NT2/D1 (cell line): Measurements from ENCODE around the gene BMP2.
A peak's percentile ranks its signal among the peaks of the same experiment; 100 is the strongest.

Experiments used
- DNase-seq: peaks from one replicate; pipeline ENCODE4 v3.0.0-alpha.2; 2011; ENCODE audit warnings: low read depth, low spot score
- H3K27me3 ChIP-seq: 2 replicates; pipeline ENCODE4 v1.6.0; 2011; ENCODE audit warnings: mild to moderate bottlenecking; ENCODE audit not compliant: insufficient read length, insufficient read depth
- H3K36me3 ChIP-seq: 2 replicates; pipeline ENCODE4 v1.6.1; 2011; ENCODE audit warnings: mild to moderate bottlenecking, low read length, mixed read lengths; ENCODE audit not compliant: insufficient read depth, insufficient read length
- H3K4me1 ChIP-seq: 2 replicates; pipeline ENCODE4 v1.5.1; 2011; ENCODE audit not compliant: insufficient read depth, insufficient read length
- H3K4me3 ChIP-seq: 2 replicates; pipeline ENCODE4 v1.5.1; 2011; ENCODE audit warnings: low read depth; ENCODE audit not compliant: insufficient read length
- H3K9ac ChIP-seq: 2 replicates; pipeline ENCODE4 v1.6.0; 2011; ENCODE audit warnings: low read depth; ENCODE audit not compliant: insufficient read length
- H3K9me3 ChIP-seq: 2 replicates; pipeline ENCODE4 v1.5.1; 2011; ENCODE audit warnings: mild to moderate bottlenecking, low read length; ENCODE audit not compliant: insufficient read depth
- SUZ12 ChIP-seq: IDR thresholded peaks from 2 replicates; pipeline ENCODE4 v1.6.1; 2011; ENCODE audit not compliant: insufficient read length, insufficient read depth; ENCODE audit errors: extremely low read depth
- YY1 ChIP-seq: IDR thresholded peaks from 2 replicates; pipeline ENCODE4 v1.6.1; 2011; ENCODE audit not compliant: insufficient read length, insufficient read depth
- ZNF274 ChIP-seq: IDR thresholded peaks from 2 replicates; pipeline ENCODE4 v1.6.1; 2011; ENCODE audit warnings: mild to moderate bottlenecking, low read depth, low read length

BMP2 gene

GRCh38 chr20:6767536-6768227 is at the start of gene BMP2:
TSS of gene BMP2 (plus strand) at chr20:6767686. CDS start at chr20:6770127, 2,441 bp downstream.
- DNase-seq, result no peak
- Histone ChIP-seq H3K9ac (peak within 1 kb of the TSS; percentile 72), H3K27me3 (peaks cover 50% of the 10 kb centered on the region), H3K36me3 (peaks cover 4% of the 10 kb centered on the region), H3K4me1 (no peaks in the 10 kb centered on the region), H3K9me3 (no peaks in the 10 kb centered on the region), H3K4me3 (peak within 1 kb of the TSS; percentile 62)
- no peak for TF ChIP-seq SUZ12
- TF ChIP-seq ZNF274, result no peak
- TF ChIP-seq YY1, result no peak

GRCh38 chr20:6718662-6719368 is 48.7 kb upstream of the BMP2 start:
- TF ChIP-seq ZNF274, result no peak
- no peak overlapping the region for H3K9ac ChIP-seq
- DNase-seq, result no peak
- H3K27me3 ChIP-seq, result no peaks in the 10 kb centered on the region
- H3K36me3 ChIP-seq, result no peaks in the 10 kb centered on the region
- peaks cover 9% of the 10 kb centered on the region; the same call in 1 of the 2 replicates for H3K9me3 ChIP-seq
- no peaks in the 10 kb centered on the region for H3K4me1 ChIP-seq
- H3K4me3 ChIP-seq, result no peak overlapping the region

GRCh38 chr20:6719369-6719721 is 48.1 kb upstream of the BMP2 start:
- Histone ChIP-seq H3K9me3 (peaks cover 9% of the 10 kb centered on the region; the same call in 1 of the 2 replicates), H3K27me3 (no peaks in the 10 kb centered on the region), H3K4me1 (no peaks in the 10 kb centered on the region), H3K4me3 (no peak overlapping the region), H3K36me3 (no peaks in the 10 kb centered on the region), H3K9ac (no peak overlapping the region)
- DNase-seq, result no peak
- no peak for TF ChIP-seq SUZ12
- no peak for TF ChIP-seq YY1
- TF ChIP-seq ZNF274, result no peak

GRCh38 chr20:6726761-6727160 is 40.7 kb upstream of the BMP2 start:
- H3K27me3 ChIP-seq, result no peaks in the 10 kb centered on the region
- no peak overlapping the region for H3K4me3 ChIP-seq
- TF ChIP-seq ZNF274 (no peak), SUZ12 (no peak), YY1 (no peak)
- H3K4me1 ChIP-seq, result no peaks in the 10 kb centered on the region
- DNase-seq, result no peak
- no peak overlapping the region for H3K9ac ChIP-seq
- H3K36me3 ChIP-seq, result no peaks in the 10 kb centered on the region
- no peaks in the 10 kb centered on the region for H3K9me3 ChIP-seq

GRCh38 chr20:6730672-6731328 is 36.7 kb upstream of the BMP2 start:
- Histone ChIP-seq H3K4me3 (no peak overlapping the region), H3K36me3 (no peaks in the 10 kb centered on the region), H3K27me3 (no peaks in the 10 kb centered on the region), H3K4me1 (no peaks in the 10 kb centered on the region), H3K9me3 (no peaks in the 10 kb centered on the region), H3K9ac (no peak overlapping the region)
- no peak for DNase-seq
- TF ChIP-seq SUZ12, result no peak
- no peak for TF ChIP-seq YY1
- TF ChIP-seq ZNF274, result no peak

GRCh38 chr20:6732001-6732447 is 35.5 kb upstream of the BMP2 start:
- H3K4me1 ChIP-seq, result no peaks in the 10 kb centered on the region
- no peaks in the 10 kb centered on the region for H3K36me3 ChIP-seq
- H3K27me3 ChIP-seq, result no peaks in the 10 kb centered on the region
- no peak overlapping the region for H3K9ac ChIP-seq
- no peak overlapping the region for H3K4me3 ChIP-seq
- no peaks in the 10 kb centered on the region for H3K9me3 ChIP-seq
- no peak for DNase-seq
- no peak for TF ChIP-seq ZNF274
- TF ChIP-seq YY1, result no peak
- no peak for TF ChIP-seq SUZ12

- no peak overlapping the region for H3K4me3 ChIP-seq
- H3K27me3 ChIP-seq, result no peaks in the 10 kb centered on the region
- H3K9me3 ChIP-seq, result no peaks in the 10 kb centered on the region
- no peaks in the 10 kb centered on the region for H3K36me3 ChIP-seq
- no peak for DNase-seq
- H3K4me1 ChIP-seq, result no peaks in the 10 kb centered on the region
- no peak overlapping the region for H3K9ac ChIP-seq
- TF ChIP-seq YY1, result no peak
- no peak for TF ChIP-seq ZNF274
- no peak for TF ChIP-seq SUZ12
Measured at GRCh38 chr20:6732851-6733250, 34.6 kb upstream of the BMP2 start.
